DMS114 treated with DMSO at 0.1 percent for 48 hours (cell line): ENCODE results near the gene SORBS1.

Experiments
- DNase-seq: peaks from one replicate; lab custom pipeline; 2025; ENCODE audit not compliant: unreplicated experiment; lab: John Stamatoyannopoulos, UW

Gene SORBS1

DNA sequence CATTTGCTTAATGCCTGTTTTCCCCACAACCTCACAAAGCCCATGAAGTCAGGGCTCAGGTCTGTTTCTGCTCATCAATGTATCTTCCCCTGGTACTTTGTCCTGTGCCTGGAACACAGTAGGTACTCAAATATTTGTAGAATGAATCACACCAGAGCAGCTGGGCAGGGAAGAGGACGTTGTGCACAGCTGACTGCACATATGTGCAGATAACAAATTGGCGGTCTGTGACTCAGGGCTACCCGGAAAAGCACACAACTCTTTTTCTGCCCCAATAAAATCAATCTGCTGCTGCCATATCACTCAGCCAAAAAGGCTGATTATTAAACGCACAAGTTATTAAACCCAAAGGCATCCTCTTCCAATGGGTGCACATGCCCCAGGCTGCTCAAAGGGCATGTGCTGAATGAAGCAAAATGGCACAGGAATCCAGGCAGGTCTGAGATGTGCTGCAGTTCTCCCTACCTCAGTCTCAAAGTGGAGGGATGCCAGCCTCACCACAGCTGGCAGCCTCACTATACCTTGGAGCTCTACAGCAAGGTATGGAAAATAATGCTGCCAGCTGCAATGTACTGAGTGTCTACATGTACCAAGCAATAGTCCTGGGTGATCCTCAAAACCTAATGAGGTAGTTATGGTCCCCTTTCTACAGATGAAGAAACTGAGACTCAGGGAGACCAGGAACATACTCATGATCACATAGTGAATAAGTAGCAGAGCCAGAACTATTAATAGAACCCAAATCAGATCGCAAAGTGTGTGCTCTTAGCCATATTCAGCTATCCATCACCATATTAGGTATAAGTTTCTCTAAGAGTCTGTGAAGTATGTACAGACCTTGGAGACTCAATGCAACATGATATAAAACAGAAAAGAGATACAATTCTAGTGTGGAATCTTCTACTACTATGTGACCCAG, 43.4 kb downstream of the SORBS1 start:
- no peak for DNase-seq

DNA sequence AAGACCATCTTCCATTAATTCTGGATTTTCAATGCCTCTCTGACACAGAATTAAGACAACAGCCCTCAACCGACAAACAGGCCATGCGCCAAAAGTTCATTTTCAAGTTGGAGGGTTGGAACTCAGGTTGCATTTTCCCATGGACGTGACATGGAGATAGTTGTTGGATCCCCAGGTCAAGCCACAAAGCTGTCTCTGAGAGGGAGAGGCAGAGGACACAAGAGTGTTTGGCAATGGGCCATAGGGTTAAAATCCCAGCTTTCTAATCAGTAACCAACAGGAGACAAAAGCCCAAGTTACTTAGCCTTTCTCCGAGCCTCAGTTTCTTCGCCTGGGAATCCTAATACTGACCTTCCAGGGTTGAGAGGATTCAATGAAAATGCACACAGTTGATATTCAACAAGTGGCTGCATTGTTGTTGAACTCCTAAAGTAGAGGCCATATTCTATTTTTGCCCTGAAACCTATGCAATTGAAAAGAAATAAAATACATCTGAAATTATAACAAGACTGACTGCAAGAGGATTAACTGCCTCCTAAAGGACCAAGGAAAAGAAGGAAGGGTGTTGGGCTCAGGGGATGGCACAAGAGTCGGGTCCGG, 44.3 kb downstream of the SORBS1 start:
- DNase-seq: no peak

DNA sequence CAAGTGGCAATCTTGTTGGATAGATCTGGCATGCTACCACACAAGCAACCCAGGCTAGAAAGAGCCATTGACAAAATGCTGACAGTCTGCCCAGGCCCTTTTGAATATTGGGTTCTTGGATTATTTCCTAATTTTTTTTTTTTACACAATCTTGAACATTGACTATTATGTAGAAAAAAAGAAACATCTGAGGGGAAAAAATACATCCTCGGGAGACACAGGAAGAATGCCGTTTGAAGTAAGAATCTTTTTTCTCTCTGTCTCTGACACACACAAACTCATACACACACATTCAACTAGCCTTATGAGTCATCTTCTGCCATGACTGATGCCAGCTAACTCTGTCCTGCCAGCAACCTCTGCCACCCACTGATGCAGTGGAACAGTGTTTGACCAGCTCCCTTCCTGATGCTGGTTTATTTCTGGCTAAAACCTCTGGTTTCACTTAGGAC, 47.2 kb downstream of the SORBS1 start:
- DNase-seq: no peak

DNA sequence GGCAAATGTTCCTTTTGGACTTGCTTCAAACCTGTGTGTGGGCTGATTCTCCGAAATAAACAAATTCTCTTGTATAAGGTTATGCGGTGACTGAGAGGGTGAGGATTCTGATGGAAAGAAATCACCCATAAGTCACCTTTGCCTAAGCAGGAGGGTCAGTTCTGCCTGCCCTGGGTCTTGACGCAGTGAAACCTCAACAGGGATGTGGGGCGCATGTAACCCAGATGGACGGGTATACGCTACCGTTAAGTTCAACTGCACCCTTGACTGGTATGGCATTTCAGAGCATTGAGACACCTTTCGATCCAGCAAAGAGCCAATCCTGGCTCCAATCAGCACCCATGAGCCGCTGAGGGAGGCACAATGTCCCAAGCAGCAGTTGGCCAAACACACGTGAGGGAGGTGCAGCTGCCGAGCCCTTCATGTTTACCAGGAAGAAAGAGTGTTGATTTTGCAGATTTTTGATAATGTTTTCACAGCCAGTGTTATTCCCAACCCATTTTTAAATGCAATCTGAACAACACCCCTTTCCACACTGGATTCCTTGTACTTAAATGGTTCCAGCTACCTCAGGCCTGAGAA, 48.1 kb downstream of the SORBS1 start:
- DNase-seq: no peak

DNA sequence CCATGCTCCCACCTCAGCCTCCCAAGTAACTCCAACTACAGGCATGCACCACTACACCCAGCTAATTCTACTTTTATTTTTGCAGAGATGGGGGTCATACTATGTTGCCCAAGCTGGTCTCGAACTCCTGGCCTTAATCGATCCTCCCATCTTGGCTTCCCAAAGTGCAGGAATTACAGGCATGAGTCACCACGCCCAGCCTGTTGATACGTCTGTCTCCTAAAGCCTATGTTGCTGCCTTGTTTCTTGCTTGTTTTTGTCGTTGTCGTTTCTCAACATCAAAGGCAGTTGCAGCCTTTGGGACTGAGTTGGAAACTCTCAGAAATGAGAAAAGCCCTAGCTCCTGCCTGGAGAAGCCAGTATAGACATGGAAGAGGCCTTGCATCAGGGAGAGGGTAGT, 49.9 kb downstream of the SORBS1 start:
- no peak for DNase-seq

DNA sequence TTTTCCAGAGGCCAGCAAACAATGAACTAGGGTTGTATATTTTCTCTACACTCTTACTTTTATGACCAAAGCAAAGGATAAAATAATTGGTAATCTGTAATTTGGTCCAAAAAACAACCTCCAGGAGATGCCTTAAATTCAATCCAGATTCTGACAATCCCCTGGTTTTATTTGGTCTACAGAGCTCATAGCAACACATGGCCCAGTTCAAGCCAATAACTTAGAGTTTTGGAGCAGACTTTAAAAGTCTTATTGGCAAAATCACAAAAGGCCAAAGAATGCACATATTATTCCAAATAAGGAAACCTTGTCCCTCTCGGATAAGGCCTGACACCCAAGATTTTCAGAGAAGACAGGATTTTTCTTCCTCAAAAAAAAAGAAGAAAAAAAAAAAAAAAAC, 51.9 kb downstream of the SORBS1 start:
- DNase-seq: no peak

DNA sequence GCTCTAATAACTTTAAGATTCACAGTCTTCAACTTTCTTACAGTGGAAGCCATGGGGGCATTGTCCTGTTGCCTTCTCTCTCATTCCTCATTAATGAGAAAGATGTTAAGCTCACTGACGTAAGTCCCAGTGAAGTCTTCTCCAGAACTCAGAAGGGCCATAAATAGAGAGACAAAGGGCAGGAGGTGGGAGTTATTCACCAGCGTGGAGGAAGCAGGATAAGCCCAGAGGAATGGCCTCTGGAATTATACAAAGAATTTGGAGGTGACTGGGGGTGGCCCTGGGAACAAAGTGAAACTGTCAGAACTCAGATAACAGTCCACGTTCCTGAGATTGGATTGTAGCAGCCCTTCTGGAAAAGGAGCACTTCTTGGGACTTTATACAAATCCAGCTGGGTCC, 52.4 kb downstream of the SORBS1 start:
- DNase-seq: no peak

DNA sequence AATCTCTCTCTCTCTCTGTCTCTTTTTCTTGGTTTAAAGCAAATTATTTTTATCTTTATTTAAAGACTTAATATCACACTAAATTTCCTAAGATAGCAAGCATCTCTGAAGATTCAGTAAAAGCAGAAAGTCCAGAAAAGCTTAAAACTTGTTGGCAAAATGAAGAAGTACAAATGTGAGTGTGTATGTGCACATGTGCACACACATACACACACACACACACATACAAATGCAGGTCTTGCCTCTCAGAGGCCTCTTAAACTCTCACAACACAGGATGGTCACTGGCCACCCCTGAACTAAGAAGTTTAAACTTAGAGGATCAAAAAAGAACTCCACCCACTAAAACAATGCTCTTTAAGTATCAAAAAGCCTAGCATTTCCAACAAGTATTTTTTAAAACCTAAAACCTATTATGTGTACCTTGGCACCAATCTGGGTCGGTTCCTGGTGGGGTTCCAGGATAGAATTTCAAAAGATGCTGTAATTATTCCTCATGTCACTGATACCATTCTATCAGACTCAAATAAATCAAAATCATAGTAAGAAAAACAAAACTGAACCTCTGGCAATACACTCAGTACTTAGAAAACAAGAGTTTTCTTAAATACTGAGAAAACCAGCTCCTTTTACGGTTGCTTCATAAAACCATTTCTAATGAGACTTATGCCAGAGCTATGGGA, 55.0 kb downstream of the SORBS1 start:
- DNase-seq: no peak

DNA sequence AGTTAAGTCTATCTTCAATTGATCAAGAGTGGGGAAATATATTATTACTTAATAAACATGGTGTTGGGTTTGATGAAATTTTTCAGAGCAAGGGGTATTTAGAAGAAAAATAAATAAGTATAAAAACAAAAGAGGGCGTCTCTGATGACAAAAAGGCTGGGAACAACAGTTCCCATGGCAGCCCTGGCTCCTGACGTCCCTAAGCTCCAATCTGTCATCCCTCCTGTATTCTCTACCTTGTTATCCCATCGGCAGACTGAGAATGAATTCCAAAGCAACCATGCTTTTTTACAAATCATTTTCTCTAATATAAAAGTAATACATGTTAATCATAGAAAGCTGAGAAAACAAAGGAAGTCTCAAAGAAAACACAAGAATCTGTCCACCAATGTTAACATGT, 55.5 kb downstream of the SORBS1 start:
- no peak for DNase-seq

DNA sequence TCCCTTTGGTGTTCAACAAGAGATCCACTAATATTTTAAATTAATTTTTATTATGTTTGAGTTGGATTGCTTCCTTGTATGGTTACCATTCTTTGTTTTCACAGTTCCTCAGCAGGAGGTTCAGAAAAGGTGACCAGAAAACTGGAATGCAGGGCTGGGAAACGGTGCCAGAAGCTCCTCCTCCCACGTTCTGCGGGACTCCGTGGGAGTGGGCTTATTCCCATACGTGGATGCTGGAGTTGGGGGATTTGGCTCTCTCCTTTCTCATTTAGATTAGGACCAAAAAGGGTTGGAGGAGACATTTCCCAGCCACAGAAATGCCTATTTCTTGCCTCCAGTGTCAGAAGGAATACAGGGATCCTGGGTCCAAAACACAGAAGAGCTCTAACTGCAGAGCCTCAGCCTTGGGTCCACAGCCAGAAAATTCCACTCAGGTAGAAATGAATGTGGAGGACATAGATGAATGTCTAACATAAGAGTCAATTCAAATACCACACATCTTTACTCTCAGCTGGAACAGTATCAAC, 56.0 kb downstream of the SORBS1 start:
- DNase-seq: no peak

DNA sequence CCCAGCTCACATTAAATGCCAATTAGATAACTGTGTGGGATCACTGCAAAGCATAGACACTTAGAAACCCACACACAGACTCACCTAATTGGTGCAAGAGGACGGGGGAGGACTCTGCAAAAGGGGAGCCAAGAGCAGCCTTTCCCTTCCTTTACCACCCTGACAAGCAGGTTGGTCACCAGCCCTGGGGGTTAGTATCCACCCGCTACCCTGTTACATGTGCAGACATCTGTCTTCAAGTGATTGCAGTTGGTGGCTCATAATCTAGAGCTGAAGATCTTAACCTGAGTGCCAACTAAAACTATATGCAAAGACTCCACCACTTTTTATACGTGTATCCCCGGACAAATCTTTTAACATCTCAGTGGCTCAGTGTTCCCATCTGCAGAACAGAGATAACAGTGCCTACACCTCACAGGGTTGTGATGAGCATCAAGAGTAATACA, 56.9 kb downstream of the SORBS1 start:
- no peak for DNase-seq

DNA sequence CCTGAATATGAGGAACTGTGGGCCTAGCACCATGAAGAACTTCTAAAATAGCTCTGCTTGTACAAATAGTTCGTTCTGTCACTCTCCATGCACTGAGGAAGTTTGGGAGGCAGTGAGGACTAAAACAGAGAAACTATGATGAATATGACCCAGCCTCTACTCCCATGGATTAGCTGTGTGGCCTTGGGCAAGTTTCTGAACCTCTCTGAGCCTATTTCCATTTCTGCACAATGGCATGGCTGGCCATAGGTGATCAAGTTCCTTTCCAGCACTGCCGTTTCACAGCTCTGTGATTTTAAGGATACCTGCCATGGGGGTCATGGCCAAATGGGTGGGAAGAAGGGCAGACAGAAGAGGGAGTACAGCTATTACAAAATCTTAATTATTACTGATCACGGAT, 57.6 kb downstream of the SORBS1 start:
- no peak for DNase-seq

DNA sequence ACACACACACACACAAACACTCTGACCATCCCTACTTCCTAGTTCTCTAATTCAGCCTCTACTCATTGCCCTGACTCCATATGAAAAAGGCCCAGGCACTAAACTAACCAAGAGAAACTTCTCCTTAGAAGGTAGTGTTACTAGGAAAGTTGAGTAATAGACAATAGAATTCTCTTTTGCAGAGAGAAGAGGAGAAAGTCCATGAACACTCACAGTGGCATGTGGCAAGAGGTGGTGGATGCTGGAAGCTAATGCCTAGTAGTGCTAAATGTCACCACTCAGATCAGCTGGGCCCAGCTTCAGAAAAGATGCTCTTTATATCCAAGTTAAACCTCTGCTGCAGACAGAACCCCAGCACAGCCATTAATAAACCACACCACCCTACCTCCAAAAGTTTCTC, 58.2 kb downstream of the SORBS1 start:
- DNase-seq: no peak

DNA sequence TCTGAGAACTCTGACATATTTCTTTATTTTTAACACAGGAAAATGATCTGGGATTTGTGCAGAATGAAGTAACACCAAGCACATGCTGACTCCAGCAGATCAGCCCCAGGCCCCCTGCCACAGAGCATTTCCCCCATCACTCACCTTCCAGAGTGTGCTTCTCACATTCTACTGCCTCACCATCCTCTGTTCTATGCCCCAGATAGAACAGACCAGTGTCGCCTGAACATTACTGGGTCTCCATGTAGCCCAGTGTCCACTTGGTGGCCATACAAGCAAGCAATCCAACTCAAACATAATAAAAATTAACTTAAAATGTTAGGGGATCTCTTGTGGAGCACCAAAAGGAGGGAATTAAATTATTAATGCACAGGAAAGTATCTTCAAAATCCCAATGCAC, 58.8 kb downstream of the SORBS1 start:
- no peak for DNase-seq

DNA sequence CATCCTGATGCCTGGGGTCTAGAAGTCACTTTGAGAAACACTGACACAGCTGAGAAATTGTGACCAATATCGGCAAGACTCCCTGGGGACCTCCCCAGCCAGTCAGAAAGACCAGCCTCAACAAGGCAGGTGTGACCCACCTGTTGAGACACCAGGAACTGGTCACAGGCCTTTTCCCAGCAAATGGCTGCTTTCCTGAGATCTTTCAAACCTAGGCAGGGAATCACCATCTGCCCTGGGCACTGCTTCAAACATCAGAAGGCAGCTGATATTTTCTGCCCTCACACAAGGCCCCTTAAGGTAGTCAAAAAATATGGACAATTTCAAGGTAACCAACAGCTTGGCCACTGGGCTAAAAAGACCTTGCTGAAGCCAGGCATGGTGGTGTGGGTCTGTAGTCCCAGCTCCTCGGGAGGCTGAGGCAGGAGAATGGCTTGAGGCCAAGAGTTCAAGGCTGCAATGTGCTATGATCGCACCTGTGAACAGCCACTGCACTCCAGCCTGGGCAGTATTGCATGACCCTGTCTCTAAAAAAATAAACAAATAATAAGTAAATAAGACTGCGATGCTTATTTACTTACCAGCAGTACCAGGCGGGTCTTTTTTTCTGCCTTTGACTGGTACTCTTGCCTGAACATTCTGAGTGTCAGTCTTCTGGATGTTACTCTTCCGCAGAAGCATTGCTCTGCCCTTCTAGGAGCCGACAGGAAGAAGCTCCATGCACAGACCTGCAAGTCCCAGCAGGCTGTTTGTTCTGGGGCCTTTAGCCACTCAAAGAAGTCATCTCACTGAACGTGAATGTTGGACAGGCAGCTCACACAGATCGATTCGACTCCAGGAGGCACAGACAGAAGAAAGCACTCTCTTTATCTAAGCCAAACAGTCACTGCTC, 59.7 kb downstream of the SORBS1 start:
- DNase-seq: no peak

DNA sequence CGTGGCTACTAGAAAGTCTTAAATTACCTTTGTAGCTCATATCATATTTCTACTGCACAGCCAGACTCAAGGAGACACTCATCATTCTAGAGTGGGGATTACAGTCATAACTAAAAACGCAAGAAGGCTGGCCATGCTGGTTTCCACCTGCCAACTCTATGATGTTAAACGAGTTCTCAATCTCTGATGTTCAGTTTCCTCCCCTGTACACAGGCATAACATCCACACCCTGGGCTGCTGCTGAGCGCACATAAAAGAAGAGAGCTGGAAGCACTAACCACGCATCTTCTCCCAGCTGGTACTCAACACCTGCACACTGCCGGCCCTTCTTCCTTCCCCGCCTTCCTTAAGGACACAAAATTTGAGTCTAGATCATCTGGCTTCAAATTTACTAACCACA, 60.5 kb downstream of the SORBS1 start:
- DNase-seq: no peak

DNA sequence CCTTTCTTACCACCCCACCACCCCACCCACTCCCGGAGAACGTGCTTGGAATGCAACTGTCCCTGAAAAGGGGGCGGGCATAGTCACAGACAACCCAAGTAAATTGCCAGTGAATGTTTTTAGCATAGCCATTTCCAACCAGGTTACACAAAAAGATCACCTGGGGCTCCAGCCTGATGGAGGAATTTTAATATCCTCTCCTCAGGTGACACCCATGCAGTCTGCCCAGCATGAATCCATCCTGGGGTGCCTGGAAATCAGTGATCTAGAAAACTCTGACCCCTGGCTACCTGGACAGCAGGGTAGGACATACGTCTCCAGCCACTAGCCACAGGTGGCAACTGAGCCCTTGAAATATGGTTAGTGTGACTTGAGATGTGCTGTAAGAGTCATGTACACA, 61.1 kb downstream of the SORBS1 start:
- no peak for DNase-seq

DNA sequence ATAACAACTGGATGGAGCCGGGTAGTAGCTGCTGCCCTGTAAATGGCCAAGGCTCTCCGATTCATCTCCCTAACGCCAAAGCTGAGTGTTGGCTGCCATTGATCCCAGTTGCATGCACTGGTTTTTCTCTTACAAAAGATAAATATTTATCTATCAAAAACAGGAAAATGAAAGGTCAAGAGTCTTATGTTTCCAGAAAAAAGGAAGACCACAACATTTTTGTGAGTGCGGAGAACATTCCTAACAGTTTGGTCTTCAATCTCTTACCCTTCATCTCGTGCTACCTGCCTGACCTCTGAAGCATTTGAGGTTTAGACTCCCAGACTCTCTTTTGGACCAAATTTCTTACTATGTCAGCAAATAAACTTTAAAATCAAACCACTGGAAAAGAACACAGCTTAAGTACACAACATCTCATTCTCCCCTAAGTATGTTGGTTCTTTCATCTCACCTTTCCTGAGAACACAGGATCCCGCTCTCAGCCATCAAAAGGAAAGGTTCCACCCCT, 61.6 kb downstream of the SORBS1 start:
- DNase-seq: no peak

DNA sequence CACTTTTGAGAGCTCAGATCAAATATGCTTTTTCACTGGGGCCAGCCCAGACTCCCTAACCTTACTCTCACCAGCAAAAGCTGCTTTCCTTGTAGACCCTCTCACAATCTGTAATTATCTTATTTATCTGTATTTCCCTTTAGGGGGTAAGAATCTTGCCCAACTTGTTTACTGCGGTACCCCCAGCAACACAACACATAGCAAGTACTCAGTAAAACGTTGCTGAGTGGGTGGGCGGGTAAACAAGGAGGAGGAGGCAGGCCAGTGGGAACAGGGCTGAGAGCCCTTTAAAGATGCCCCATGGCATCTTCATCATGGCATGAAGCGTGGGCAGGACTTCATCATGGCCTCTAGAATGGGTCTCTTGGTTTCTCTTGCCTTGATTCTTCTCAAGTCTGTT, 64.2 kb downstream of the SORBS1 start:
- no peak for DNase-seq

DNA sequence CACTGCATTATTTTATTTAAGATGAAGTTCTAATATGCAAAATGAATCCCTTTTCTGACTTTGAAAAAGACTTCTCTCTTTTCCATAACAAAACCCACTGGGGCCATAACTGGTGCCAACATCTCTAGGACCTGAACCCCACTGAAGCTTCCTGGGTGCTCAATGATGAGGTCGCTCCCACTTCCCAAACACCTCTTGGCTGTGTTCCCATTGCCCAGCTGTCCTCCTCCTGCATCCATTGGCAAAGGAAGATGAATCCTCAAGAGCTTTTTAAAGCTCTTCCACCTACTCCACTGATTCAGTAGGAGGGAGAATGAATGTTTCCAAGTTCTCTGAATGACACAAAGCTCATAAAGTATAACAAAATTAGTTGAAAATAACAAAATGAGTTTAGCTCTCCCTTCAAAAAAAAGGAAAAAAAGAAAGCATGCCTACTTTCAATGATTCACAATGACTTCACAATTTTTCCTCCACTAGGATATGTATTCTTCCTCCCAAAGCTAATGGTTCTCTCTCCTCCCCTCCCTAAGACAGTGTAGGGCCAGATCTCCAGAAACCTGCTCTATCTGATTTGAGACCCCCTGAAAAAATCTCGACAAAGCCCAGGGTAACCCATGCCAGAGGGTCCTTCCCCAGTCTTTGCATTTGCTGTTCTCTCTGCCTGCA, 64.8 kb downstream of the SORBS1 start:
- no peak for DNase-seq
